Stimulated activated CD4-positive, alpha-beta T cell treated with anti-CD3 and anti-CD28 coated beads, Interleukin-1b, Interleukin-23, amount 100 ng/mL, for 48 hours (primary cell): ENCODE measurements around the gene SREBF2.
A peak's percentile ranks its signal among the peaks of the same experiment; 100 is the strongest.

ENCODE experiments used
- DNase-seq: peaks from one replicate; pipeline ENCODE4 v3.0.0-alpha.2; 2020

The SREBF2 gene

GRCh38 chr22:41923595-41924276, 90.8 kb downstream of the SREBF2 start:
- DNase-seq, result no peak

GRCh38 chr22:41925783-41926460, 93.0 kb downstream of the SREBF2 start:
- peak; percentile 77 for DNase-seq

GRCh38 chr22:41927813-41928212, 94.9 kb downstream of the SREBF2 start:
- no peak for DNase-seq

- no peak for DNase-seq
Observed at GRCh38 chr22:41928593-41929417, 95.9 kb downstream of the SREBF2 start.

- no peak for DNase-seq
Observed at GRCh38 chr22:41929418-41929810, 96.5 kb downstream of the SREBF2 start.

GRCh38 chr22:41931701-41932269, 98.9 kb downstream of the SREBF2 start:
- no peak for DNase-seq

GRCh38 chr22:41932353-41932752, 99.4 kb downstream of the SREBF2 start:
- no peak for DNase-seq

GRCh38 chr22:41933411-41934177, 100.7 kb downstream of the SREBF2 start:
- no peak for DNase-seq

GRCh38 chr22:41934284-41935014, 101.5 kb downstream of the SREBF2 start:
- no peak for DNase-seq

- no peak for DNase-seq
Observed at GRCh38 chr22:41935015-41935351, 102.1 kb downstream of the SREBF2 start.

- no peak for DNase-seq
Observed at GRCh38 chr22:41935509-41935908, 102.6 kb downstream of the SREBF2 start.

GRCh38 chr22:41936894-41937169, 103.9 kb downstream of the SREBF2 start:
- no peak for DNase-seq

GRCh38 chr22:41939981-41940831, 107.3 kb downstream of the SREBF2 start:
- peak; percentile 97 for DNase-seq

GRCh38 chr22:41940832-41941765, 108.2 kb downstream of the SREBF2 start:
- DNase-seq, result peak; percentile 83

GRCh38 chr22:41943661-41944209, 110.8 kb downstream of the SREBF2 start:
- DNase-seq, result peak; percentile 64

- peak; percentile 95 for DNase-seq
Observed at GRCh38 chr22:41946629-41947423, 113.9 kb downstream of the SREBF2 start, which contains the start of gene CENPM. TSS of gene CENPM (minus strand) at chr22:41947152. CDS start at chr22:41947076, 76 bp downstream.

- no peak for DNase-seq
Observed at GRCh38 chr22:41947424-41948080, 114.6 kb downstream of the SREBF2 start.

- DNase-seq, result no peak
Observed at GRCh38 chr22:41948142-41948541, 115.2 kb downstream of the SREBF2 start.
